ENCODE results near the gene STARD6. TPM values are rescaled to one million over a fixed set of nuclear protein-coding genes. Genes with fewer than 3 reads are reported as not detected.
"Not testable (repeated sequence)": the region's sequence is repeated elsewhere in the genome, so short reads cannot be mapped to it uniquely, and the experiment has no call there.

The STARD6 gene
- total and polyA plus RNA-seq, 4 donors, result not detected

GRCh38 chr18:54316071-54316820 is 41.4 kb downstream of the STARD6 start (continued):
- no peak for TF ChIP-seq ZBTB33 (IDR thresholded peaks at IDR 0.05)
- no peak for TF ChIP-seq SP1 (IDR thresholded peaks at IDR 0.05)
- no peak for TF ChIP-seq GABPA (IDR thresholded peaks at IDR 0.05 in 1 of 2, conservative IDR thresholded peaks at IDR 0.05 in 1 of 2)
- no peak for TF ChIP-seq JUND (IDR thresholded peaks at IDR 0.05)
- TF ChIP-seq RAD21 (IDR thresholded peaks at IDR 0.05), result no peak
- no peak for TF ChIP-seq FOXA1 (IDR thresholded peaks at IDR 0.05)
- TF ChIP-seq ATF3 (IDR thresholded peaks at IDR 0.05), result no peak
- TF ChIP-seq YY1 (IDR thresholded peaks at IDR 0.05), result no peak
- TF ChIP-seq NR2F2 (IDR thresholded peaks at IDR 0.05), result no peak
- no peak for TF ChIP-seq MAX (IDR thresholded peaks at IDR 0.05)
- no peak for TF ChIP-seq EGR1 (IDR thresholded peaks at IDR 0.05; ENCODE audit: low read depth in 2 of 2)
- no peak for TF ChIP-seq FOXA2 (IDR thresholded peaks at IDR 0.05)

- H3K4me3 ChIP-seq (ENCODE audit: low read depth in 1 of 3, low read length in 3 of 3); H3K27ac ChIP-seq (ENCODE audit: low read depth in 1 of 2, low read length in 2 of 2); H3K4me1 ChIP-seq (ENCODE audit: control insufficient read depth in 4 of 4, insufficient read depth in 4 of 4, low read length in 3 of 4); H3K9ac ChIP-seq (ENCODE audit: low read depth in 1 of 2, low read length in 2 of 2); H3K36me3 ChIP-seq (ENCODE audit: control insufficient read depth in 4 of 4, insufficient read depth in 3 of 4, low read depth in 1 of 4, low read length in 3 of 4); DNase-seq (ENCODE audit: low spot score); H3K27me3 ChIP-seq (ENCODE audit: control insufficient read depth in 4 of 4, insufficient read depth in 4 of 4, low read length in 3 of 4); H3K9me3 ChIP-seq (ENCODE audit: control insufficient read depth in 4 of 4, low read length in 3 of 4): not testable (repeated sequence)
- whole genome bisulfite sequencing, result 88% methylated on average over 8 of the region's 8 CpGs
These were observed 48.1 kb downstream of the STARD6 start for GRCh38 chr18:54309564-54309963.

GRCh38 chr18:54303408-54303807 is 54.2 kb downstream of the STARD6 start:
- no peak for DNase-seq (ENCODE audit: low spot score)
- Histone ChIP-seq H3K4me3 (ENCODE audit: low read depth in 1 of 3, low read length in 3 of 3) (no peak overlapping the region), H3K27ac (ENCODE audit: low read depth in 1 of 2, low read length in 2 of 2) (no peak overlapping the region), H3K9me3 (ENCODE audit: control insufficient read depth in 4 of 4, low read length in 3 of 4) (peaks cover 0 to 3% (median 0%) of the 10 kb centered on the region in 4 donors), H3K36me3 (ENCODE audit: control insufficient read depth in 4 of 4, insufficient read depth in 3 of 4, low read depth in 1 of 4, low read length in 3 of 4) (no peaks in the 10 kb centered on the region), H3K4me1 (ENCODE audit: control insufficient read depth in 4 of 4, insufficient read depth in 4 of 4, low read length in 3 of 4) (no peaks in the 10 kb centered on the region), H3K9ac (ENCODE audit: low read depth in 1 of 2, low read length in 2 of 2) (no peak overlapping the region), H3K27me3 (ENCODE audit: control insufficient read depth in 4 of 4, insufficient read depth in 4 of 4, low read length in 3 of 4) (no peaks in the 10 kb centered on the region)
- TF ChIP-seq SP1 (IDR thresholded peaks at IDR 0.05), result no peak
- TF ChIP-seq HNF4G (IDR thresholded peaks at IDR 0.05), result no peak
- TF ChIP-seq FOXA1 (IDR thresholded peaks at IDR 0.05), result no peak
- no peak for TF ChIP-seq ATF3 (IDR thresholded peaks at IDR 0.05)
- TF ChIP-seq RAD21 (IDR thresholded peaks at IDR 0.05), result no peak
- TF ChIP-seq RXRA (IDR thresholded peaks at IDR 0.05), result no peak
- no peak for TF ChIP-seq TAF1 (conservative IDR thresholded peaks at IDR 0.05)
- TF ChIP-seq CTCF (IDR thresholded peaks at IDR 0.05; ENCODE audit: low read depth, low read length, missing input control), result no peak

- H3K9ac ChIP-seq (ENCODE audit: low read depth in 1 of 2, low read length in 2 of 2); H3K4me3 ChIP-seq (ENCODE audit: low read depth in 1 of 3, low read length in 3 of 3); H3K27me3 ChIP-seq (ENCODE audit: control insufficient read depth in 4 of 4, insufficient read depth in 4 of 4, low read length in 3 of 4); DNase-seq (ENCODE audit: low spot score); H3K27ac ChIP-seq (ENCODE audit: low read depth in 1 of 2, low read length in 2 of 2); H3K4me1 ChIP-seq (ENCODE audit: control insufficient read depth in 4 of 4, insufficient read depth in 4 of 4, low read length in 3 of 4); H3K36me3 ChIP-seq (ENCODE audit: control insufficient read depth in 4 of 4, insufficient read depth in 3 of 4, low read depth in 1 of 4, low read length in 3 of 4); H3K9me3 ChIP-seq (ENCODE audit: control insufficient read depth in 4 of 4, low read length in 3 of 4): not testable (repeated sequence)
- 98% methylated on average over 8 of the region's 8 CpGs for WGBS
These were observed 58.7 kb downstream of the STARD6 start for GRCh38 chr18:54298991-54299390.
